Measurements from ENCODE around the gene WDR64. TPM values are rescaled to one million over a fixed set of nuclear protein-coding genes. Genes with fewer than 3 reads are reported as not detected.

WDR64 gene
- polyA plus RNA-seq, 1 donor (not counting 4 experiments of a cell fraction or from before 2014, with no cell fraction given): not detected

- Histone ChIP-seq H3K4me2 (ENCODE audit: control insufficient read depth, extremely low read depth, insufficient read depth, low read depth, low read length) (no peak overlapping the region), H2AFZ (ENCODE audit: control insufficient read depth, low read length) (no peak overlapping the region), H3K4me3 (ENCODE audit: control insufficient read depth in 2 of 3, extremely low read depth in 1 of 3, insufficient read depth in 2 of 3, low read depth in 1 of 3, low read length in 3 of 3) (no peak overlapping the region), H3K27me3 (ENCODE audit: control insufficient read depth, extremely low read depth, insufficient read depth, low read length) (no peaks in the 10 kb centered on the region), H3K9me1 (ENCODE audit: control insufficient read depth, extremely low read depth, insufficient read depth, low read length) (no peaks in the 10 kb centered on the region), H4K20me1 (ENCODE audit: control insufficient read depth, extremely low read depth, insufficient read depth, low read length) (no peaks in the 10 kb centered on the region), H3K9ac (ENCODE audit: control insufficient read depth, extremely low read depth, insufficient read depth, low read length) (no peak overlapping the region), H3K79me2 (ENCODE audit: control insufficient read depth, insufficient read depth, low read length) (no peaks in the 10 kb centered on the region), H3K27ac (ENCODE audit: control insufficient read depth, insufficient read depth, low read length) (no peak overlapping the region), H3K4me1 (ENCODE audit: control insufficient read depth, extremely low read depth, insufficient read depth, low read length) (peaks cover 4% of the 10 kb centered on the region), H3K9me3 (ENCODE audit: control insufficient read depth, low read depth, low read length) (no peaks in the 10 kb centered on the region), H3K36me3 (ENCODE audit: control insufficient read depth in 2 of 2, extremely low read depth in 1 of 2, insufficient read depth in 2 of 2, low read length in 2 of 2) (no peaks in the 10 kb centered on the region)
- FAIRE-seq (no peak), DNase-seq (ENCODE audit: low read depth, low spot score) (no peak)
- no peak for TF ChIP-seq EZH2 (IDR thresholded peaks at IDR 0.05; ENCODE audit: low read length)
- TF ChIP-seq, protein P1, sequence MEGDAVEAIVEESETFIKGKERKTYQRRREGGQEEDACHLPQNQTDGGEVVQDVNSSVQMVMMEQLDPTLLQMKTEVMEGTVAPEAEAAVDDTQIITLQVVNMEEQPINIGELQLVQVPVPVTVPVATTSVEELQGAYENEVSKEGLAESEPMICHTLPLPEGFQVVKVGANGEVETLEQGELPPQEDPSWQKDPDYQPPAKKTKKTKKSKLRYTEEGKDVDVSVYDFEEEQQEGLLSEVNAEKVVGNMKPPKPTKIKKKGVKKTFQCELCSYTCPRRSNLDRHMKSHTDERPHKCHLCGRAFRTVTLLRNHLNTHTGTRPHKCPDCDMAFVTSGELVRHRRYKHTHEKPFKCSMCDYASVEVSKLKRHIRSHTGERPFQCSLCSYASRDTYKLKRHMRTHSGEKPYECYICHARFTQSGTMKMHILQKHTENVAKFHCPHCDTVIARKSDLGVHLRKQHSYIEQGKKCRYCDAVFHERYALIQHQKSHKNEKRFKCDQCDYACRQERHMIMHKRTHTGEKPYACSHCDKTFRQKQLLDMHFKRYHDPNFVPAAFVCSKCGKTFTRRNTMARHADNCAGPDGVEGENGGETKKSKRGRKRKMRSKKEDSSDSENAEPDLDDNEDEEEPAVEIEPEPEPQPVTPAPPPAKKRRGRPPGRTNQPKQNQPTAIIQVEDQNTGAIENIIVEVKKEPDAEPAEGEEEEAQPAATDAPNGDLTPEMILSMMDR (optimal IDR thresholded peaks at IDR 0.05 in 1 of 3, IDR thresholded peaks at IDR 0.05 in 1 of 3, conservative IDR thresholded peaks at IDR 0.05 in 1 of 3; ENCODE audit: extremely low read depth in 1 of 3, insufficient read depth in 2 of 3, low read length in 3 of 3): no peak
- dilution Hi-C loops (cut with MboI; ENCODE audit: extremely low pct_ligation_motif_present, low sequenced_read_pairs): no loop called here
These were observed 147.3 kb downstream of the WDR64 start for GRCh38 chr1:241799416-241799815.

GRCh38 chr1:241800640-241801039, 148.6 kb downstream of the WDR64 start:
- H3K4me2 ChIP-seq (ENCODE audit: control insufficient read depth, extremely low read depth, insufficient read depth, low read depth, low read length): no peak overlapping the region
- no peak overlapping the region for H3K27ac ChIP-seq (ENCODE audit: control insufficient read depth, insufficient read depth, low read length)
- H3K36me3 ChIP-seq (ENCODE audit: control insufficient read depth in 2 of 2, extremely low read depth in 1 of 2, insufficient read depth in 2 of 2, low read length in 2 of 2): no peaks in the 10 kb centered on the region
- dilution Hi-C loops (cut with MboI; ENCODE audit: extremely low pct_ligation_motif_present, low sequenced_read_pairs): no loop called here
- DNase-seq (ENCODE audit: low read depth, low spot score): no peak
- no peak for FAIRE-seq
- no peak overlapping the region for H2AFZ ChIP-seq (ENCODE audit: control insufficient read depth, low read length)
- TF ChIP-seq EZH2 (IDR thresholded peaks at IDR 0.05; ENCODE audit: low read length): no peak
- TF ChIP-seq, protein P1 (optimal IDR thresholded peaks at IDR 0.05 in 1 of 3, IDR thresholded peaks at IDR 0.05 in 1 of 3, conservative IDR thresholded peaks at IDR 0.05 in 1 of 3; ENCODE audit: extremely low read depth in 1 of 3, insufficient read depth in 2 of 3, low read length in 3 of 3): no peak
- no peak overlapping the region for H3K4me3 ChIP-seq (ENCODE audit: control insufficient read depth in 2 of 3, extremely low read depth in 1 of 3, insufficient read depth in 2 of 3, low read depth in 1 of 3, low read length in 3 of 3)
- no peaks in the 10 kb centered on the region for H3K9me3 ChIP-seq (ENCODE audit: control insufficient read depth, low read depth, low read length)
- H3K4me1 ChIP-seq (ENCODE audit: control insufficient read depth, extremely low read depth, insufficient read depth, low read length): peaks cover 4% of the 10 kb centered on the region
- no peaks in the 10 kb centered on the region for H4K20me1 ChIP-seq (ENCODE audit: control insufficient read depth, extremely low read depth, insufficient read depth, low read length)
- no peak overlapping the region for H3K9ac ChIP-seq (ENCODE audit: control insufficient read depth, extremely low read depth, insufficient read depth, low read length)
- H3K9me1 ChIP-seq (ENCODE audit: control insufficient read depth, extremely low read depth, insufficient read depth, low read length): no peaks in the 10 kb centered on the region
- no peaks in the 10 kb centered on the region for H3K79me2 ChIP-seq (ENCODE audit: control insufficient read depth, insufficient read depth, low read length)
- H3K27me3 ChIP-seq (ENCODE audit: control insufficient read depth, extremely low read depth, insufficient read depth, low read length): no peaks in the 10 kb centered on the region
